NCI-H1105 treated with DMSO at 0.1 percent for 48 hours (cell line): Measurements from ENCODE around the gene SATB1.

Source experiments
- DNase-seq: peaks from one replicate; lab custom pipeline; 2025; lab: John Stamatoyannopoulos, UW

SATB1 gene

DNA sequence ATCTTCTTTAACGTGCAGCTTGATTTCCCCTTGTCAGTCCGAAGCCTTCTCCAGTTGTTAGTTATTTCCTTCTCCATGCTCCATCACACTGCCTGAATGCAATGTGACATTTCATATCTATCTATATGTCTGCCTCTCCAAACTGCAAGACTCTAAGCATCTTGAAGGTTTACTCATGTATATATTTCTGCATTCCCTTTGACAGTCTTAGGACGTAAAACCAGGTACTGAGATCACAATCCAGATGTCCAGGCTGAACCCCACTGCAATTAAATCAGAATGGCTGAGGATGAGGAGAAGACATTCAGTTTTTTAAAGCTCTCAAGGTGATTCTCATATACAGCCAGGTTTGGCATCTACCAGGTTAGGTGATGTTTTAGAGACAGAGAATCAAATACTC lies 6.1 kb upstream of the SATB1 start:
- no peak for DNase-seq

GRCh38 chr3:18428991-18429745 lies 4.0 kb upstream of the SATB1 start:
- no peak for DNase-seq

- DNase-seq: no peak
These were observed 2.9 kb upstream of the SATB1 start for GRCh38 chr3:18428036-18428435.

DNA sequence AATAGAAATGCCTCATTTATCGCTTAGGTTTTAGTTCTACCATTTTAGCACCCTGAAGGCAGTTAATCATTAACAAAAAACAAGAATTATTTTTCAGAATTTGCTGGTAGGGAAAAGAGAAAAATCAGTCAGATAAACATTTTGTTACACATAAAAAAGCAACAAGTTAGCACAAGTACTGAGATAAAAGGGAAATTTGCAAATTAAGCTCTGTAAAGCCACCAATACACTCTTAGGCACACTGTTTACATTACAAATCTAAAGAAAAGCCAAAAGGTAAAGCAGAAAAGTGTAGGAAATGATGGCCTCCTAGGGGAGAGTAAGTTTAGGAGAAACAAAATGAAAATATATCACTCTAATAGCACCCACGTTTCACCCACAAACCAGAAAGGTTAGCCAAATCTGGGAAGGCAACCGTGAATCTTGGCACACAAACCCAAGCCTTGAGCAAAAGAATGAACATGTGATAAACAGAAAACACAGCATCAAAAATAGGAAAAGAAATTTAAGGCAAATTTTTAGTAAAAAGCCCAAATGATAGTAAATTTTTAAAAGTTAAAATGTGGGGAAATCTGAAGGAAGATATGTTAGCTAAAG lies 1.6 kb upstream of the SATB1 start:
- DNase-seq: no peak

GRCh38 chr3:18425641-18426257 lies 610 bp upstream of the SATB1 start:
- DNase-seq: peak; percentile 78

DNA sequence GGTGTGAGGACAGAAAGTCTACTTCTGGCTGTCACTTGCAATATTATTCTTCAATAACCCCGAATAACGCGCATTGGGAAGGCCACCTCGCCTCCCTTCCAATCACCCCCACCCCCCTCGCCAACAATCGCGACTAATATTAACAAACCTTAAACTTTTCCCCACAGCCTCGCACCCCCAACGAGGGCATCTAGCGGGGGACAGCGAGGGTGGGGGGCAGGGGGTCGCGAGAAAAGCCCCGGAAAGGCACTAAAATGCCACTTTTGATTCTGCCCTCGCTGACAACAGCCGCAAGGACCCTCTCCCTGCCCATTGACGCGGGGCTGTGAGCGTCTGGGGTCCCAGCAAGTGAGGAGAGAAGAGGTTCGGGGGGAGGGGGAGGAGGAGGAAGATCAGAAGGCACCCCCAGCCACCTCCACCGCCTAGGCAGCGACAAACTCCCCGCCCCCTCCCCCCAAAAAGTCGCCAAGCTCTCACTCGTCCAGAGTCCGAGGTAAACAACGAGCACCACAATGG lies 868 bp downstream of the SATB1 start:
- DNase-seq: no peak

- peak; percentile 53 for DNase-seq
These were observed 1.5 kb downstream of the SATB1 start for GRCh38 chr3:18423401-18424212.

DNA sequence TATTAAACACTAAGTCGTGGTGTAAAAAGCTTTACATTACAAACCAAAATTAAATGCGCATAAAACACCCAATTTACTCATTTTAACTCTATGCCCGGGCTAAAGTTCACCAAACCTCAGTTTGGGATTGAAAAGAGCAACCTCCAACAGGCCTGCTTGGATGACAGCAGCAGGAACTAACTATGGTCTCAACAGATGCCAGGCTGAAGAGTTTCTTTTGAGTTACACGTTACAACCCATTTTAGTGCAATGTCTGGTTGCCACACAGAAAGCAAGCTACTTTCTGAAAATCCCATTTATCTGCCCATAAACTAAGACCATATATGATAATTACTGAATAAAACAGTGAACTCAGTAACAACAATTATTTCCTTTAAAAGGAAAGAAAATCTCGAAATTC lies 2.2 kb downstream of the SATB1 start:
- DNase-seq: no peak

- DNase-seq: no peak
These were observed 4.6 kb downstream of the SATB1 start for GRCh38 chr3:18420555-18420954.

DNA sequence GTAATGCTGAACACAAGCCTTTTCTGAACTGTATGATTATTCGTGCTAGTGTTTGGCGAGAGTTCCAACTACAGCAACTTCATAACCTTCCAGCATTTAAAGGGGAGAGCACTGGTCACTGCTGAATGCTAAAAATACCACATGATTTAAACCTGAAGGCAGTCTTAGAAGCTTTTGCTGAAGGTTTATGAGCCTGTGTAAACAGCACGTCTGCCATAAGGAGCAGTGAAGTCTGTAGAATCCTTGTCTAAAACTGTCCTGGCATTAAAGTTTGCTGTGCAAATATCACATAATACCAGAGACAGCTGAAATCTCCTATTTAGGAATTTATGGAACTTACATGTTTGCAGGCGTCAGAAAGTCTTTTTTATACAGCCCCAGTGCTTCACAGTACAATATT lies 5.9 kb downstream of the SATB1 start:
- DNase-seq: no peak

DNA sequence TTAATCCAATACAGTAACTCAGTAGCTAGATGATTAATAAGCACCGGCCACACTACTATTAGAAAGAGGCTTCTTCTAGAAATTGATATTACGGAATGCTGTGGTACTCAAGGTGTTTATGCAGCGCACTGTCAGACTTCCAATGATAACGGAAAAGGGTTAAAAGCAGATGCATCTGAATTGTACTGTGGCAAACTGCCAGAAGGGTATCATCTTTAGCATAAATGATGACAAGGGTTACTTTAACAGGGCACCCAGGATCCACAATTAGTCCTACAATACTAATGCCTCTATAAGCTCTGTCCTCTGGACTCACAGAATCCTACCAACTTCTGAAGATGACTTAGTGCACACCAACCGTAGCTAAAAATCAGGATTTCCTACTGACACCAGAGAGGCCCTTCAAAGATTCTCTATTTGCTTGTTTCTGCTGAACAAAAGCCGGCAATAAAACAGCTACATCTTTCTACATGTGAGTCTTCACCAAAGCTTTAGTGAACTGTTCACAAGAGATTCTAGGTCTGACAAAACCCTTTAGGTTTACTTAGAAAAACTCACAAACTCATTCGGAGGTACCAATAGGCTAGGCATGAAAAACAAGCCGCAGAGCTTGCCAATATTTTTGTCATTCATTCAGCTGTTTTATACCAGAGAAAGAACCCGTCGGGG lies 7.1 kb downstream of the SATB1 start:
- no peak for DNase-seq

- DNase-seq: no peak
These were observed 8.8 kb downstream of the SATB1 start for GRCh38 chr3:18416332-18416731.

DNA sequence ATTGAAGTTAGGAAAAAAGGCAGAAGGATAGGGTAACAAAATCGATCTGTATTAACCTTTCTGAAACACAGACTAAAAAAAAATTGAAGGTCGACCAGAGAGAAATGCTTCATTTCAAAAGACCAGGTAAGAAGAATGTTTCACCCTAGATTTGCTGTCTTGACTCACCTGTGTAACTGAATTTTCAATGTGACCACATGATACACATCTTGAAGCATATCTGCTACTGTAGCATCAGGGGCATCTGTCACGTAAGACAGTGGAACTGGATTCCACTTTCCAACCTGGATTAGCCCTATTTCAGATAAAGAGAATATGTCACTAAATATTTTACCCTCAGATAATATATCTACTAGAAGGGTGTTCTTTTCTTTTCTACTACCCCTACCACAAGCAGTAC lies 9.3 kb downstream of the SATB1 start:
- DNase-seq: no peak

DNA sequence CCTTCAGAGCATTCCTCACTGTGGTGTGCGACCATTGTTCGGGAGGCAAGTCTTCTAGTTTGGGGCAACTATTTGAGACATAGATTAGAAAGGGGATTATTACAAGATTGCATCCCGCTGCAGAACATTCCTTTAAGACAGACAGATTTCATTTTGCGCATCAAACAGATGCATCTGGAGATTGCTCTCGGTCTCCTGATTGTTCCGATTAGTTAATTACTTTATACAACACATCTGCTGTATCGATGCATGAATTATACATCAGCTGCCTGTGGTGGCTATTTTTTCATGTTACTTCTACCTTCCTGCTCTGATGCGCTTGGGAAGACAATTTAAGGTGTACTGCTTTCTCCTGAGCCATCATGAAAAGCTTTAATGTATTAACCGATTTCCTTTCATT lies 10.0 kb downstream of the SATB1 start:
- DNase-seq: no peak

- no peak for DNase-seq
These were observed 12.5 kb downstream of the SATB1 start for GRCh38 chr3:18412684-18413083.

DNA sequence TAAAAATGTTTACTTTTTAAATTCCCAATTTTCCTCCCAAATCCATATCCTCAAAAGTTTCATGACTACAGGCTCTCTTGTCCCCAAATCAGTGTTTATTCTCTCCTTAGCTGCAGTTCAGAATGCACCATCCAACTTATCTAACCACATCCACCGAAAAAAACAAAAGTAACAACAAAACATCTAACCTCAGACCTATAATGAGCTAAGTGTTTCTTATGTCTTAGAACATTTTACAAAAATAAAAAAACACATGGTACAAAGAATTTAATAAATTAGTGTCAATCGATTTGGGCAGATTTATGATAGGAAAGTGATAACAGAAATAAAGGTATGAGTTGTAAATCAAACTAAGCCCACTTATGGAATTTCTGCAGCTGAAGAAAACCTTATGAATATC lies 13.6 kb downstream of the SATB1 start:
- no peak for DNase-seq

DNA sequence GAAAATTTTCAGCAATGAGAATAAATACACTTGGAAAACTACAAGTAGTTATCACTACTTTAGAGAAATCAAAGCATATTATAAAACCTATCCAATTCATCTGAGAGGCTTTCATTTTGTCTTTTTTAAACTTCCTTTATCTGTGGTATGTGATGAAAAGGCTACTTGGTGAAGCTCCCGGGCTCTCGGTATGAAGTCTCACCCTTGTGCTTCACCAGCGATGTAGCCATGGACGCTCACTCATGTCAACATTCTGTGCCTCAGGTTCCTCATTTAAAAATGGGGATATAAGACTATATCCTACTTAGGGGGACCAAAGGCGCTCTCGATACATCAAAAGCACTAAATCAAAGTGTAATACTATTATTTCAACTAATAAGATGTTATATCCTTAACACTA lies 14.9 kb downstream of the SATB1 start:
- DNase-seq: no peak

DNA sequence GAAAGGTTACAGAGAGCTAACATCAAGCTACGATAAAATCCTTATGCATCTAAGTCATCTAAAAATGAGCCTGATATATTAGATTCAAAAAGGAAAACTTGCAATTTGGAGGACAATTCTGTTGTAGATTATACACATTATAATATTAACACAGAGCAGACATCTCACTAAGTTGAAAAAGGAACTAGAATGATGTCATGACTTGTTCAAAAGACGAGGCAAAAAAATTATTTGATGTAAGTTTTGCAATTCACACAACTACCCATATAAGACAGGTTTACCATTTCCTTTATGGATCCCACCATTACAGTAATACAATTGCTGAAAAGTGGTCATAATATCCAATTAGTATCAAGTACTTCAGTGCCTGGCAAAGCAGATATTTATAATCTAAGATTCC lies 15.9 kb downstream of the SATB1 start:
- DNase-seq: no peak

- no peak for DNase-seq
These were observed 20.0 kb downstream of the SATB1 start for GRCh38 chr3:18405141-18405540.

DNA sequence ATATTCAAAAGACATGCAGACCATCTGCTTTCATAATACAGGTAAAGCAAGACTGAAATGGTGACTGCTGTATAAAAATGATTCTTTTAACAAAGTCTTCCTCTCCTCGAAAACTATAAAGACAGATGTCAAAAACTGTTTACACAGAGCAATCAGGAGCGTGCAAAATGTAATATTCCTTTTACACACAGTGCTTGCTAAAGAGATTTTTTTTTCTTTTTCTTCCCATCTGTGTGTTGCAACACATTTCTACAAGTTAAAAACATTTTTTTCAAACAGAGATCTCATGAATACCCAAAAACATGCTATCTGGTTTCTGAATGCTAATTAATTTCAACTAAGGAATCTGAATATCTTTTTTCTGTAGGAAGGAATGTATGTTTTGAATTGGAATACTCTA lies 22.1 kb downstream of the SATB1 start:
- DNase-seq: no peak

DNA sequence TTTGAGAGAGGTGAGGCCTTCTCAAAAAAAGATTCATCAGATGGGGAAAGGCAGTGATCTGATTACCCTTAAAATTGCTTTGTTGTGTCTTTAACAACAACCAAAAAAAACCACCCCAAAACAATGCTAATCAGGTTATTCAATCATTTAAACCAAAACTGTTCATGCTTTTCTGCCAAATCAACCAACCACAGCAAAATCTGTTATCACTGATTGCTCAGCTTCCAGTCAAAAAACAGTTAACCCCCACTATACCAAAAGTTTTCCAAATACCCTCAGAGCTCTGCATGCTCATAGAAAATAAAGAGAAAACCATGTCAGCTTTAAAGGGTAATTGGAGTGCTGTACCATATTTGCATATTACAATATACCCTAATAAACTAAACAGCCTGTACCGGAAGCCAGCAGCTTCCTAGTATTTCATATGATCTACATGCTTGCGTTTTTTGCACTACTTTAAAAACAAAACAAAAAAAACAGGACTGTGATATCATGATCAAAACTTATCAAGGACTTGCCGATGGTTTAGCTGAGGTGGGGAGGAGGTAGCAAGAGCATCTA lies 22.8 kb downstream of the SATB1 start:
- no peak for DNase-seq
